IgD-negative memory B cell (primary cell): ENCODE results near the gene DYNLRB1. TPM values are rescaled to one million over a fixed set of nuclear protein-coding genes. Genes with fewer than 3 reads are reported as not detected.
"Not testable (repeated sequence)": the region's sequence is repeated elsewhere in the genome, so short reads cannot be mapped to it uniquely, and the experiment has no call there.

Source experiments
- H3K27ac Mint-ChIP-seq, 3 donors: one replicate each; pipeline ENCODE4 v1.8.0; 2020 to 2022; ENCODE audit warnings: mild to moderate bottlenecking in 3 of 3, mixed read lengths in 3 of 3, moderate library complexity in 1 of 3
- H3K27me3 Mint-ChIP-seq: one replicate; pipeline ENCODE4 v1.8.0; 2021; ENCODE audit warnings: mixed read lengths
- H3K36me3 Mint-ChIP-seq: one replicate; pipeline ENCODE4 v1.8.0; 2020; ENCODE audit warnings: mild to moderate bottlenecking, mixed read lengths
- H3K4me1 Mint-ChIP-seq, 3 donors: one replicate each; pipeline ENCODE4 v1.8.0; 2020 to 2022; ENCODE audit warnings: mixed read lengths in 3 of 3, mild to moderate bottlenecking in 1 of 3
- H3K4me3 Mint-ChIP-seq, 4 donors: one replicate each; pipeline ENCODE4 v1.8.0; 2020 to 2022; ENCODE audit warnings: mild to moderate bottlenecking in 4 of 4, mixed read lengths in 4 of 4, moderate library complexity in 3 of 4
- H3K9me3 Mint-ChIP-seq, 3 donors: one replicate each; pipeline ENCODE4 v1.8.0; 2020 to 2021; ENCODE audit warnings: mixed read lengths in 3 of 3, mild to moderate bottlenecking in 1 of 3
- polyA plus RNA-seq: library from polyadenylated mRNA; unstranded; fragments of 300-500 nt; fragmentation: Illumina TruSeq; gene quantifications from one replicate; pipeline ENCODE4 v1.2.3, GENCODE V29; 2021

Gene DYNLRB1
- polyA plus RNA-seq, 1 donor from 2014 or later: 333 TPM

- Mint-ChIP-seq H3K4me3 (no peak overlapping the region), H3K27ac (peak overlapping the region in 1 of 3 donors; percentile 63), H3K27me3 (no peaks in the 10 kb centered on the region), H3K9me3 (peaks cover 5 to 15% (median 7%) of the 10 kb centered on the region in 3 donors), H3K36me3 (peaks cover 32% of the 10 kb centered on the region), H3K4me1 (peaks cover 14 to 17% (median 15%) of the 10 kb centered on the region in 3 donors)
Measured at GRCh38 chr20:34495916-34496315, 20.3 kb upstream of the DYNLRB1 start.

- Mint-ChIP-seq H3K4me3 (peak overlapping the region in 1 of 4 donors; percentile 29), H3K9me3 (peaks cover 5 to 16% (median 7%) of the 10 kb centered on the region in 3 donors), H3K4me1 (peaks cover 14 to 17% (median 15%) of the 10 kb centered on the region in 3 donors), H3K36me3 (peaks cover 38% of the 10 kb centered on the region)
- not testable (repeated sequence) for H3K27ac Mint-ChIP-seq, H3K27me3 Mint-ChIP-seq
Measured at GRCh38 chr20:34497596-34497995, 18.6 kb upstream of the DYNLRB1 start.

GRCh38 chr20:34500823-34501222, 15.4 kb upstream of the DYNLRB1 start:
- Mint-ChIP-seq H3K27ac (no peak overlapping the region), H3K9me3 (peaks cover 5 to 16% (median 7%) of the 10 kb centered on the region in 3 donors), H3K4me1 (peaks cover 7 to 14% (median 11%) of the 10 kb centered on the region in 3 donors), H3K36me3 (peaks cover 35% of the 10 kb centered on the region), H3K4me3 (no peak overlapping the region), H3K27me3 (no peaks in the 10 kb centered on the region)

GRCh38 chr20:34506480-34506879, 9.7 kb upstream of the DYNLRB1 start:
- H3K27ac Mint-ChIP-seq: peak overlapping the region in 2 of 3 donors; percentile 53 to 67
- peaks cover 5% of the 10 kb centered on the region for H3K36me3 Mint-ChIP-seq
- peaks cover 0 to 4% (median 0%) of the 10 kb centered on the region in 3 donors for H3K4me1 Mint-ChIP-seq
- H3K9me3 Mint-ChIP-seq: no peaks in the 10 kb centered on the region
- no peaks in the 10 kb centered on the region for H3K27me3 Mint-ChIP-seq
- H3K4me3 Mint-ChIP-seq: no peak overlapping the region

- H3K27me3 Mint-ChIP-seq: no peaks in the 10 kb centered on the region
- H3K36me3 Mint-ChIP-seq: peaks cover 2% of the 10 kb centered on the region
- peak overlapping the region in 1 of 3 donors; percentile 82 for H3K27ac Mint-ChIP-seq
- H3K9me3 Mint-ChIP-seq: no peaks in the 10 kb centered on the region
- H3K4me1 Mint-ChIP-seq: peaks cover 1 to 10% (median 7%) of the 10 kb centered on the region in 3 donors
- H3K4me3 Mint-ChIP-seq: no peak overlapping the region
Measured at GRCh38 chr20:34507702-34508413, 8.4 kb upstream of the DYNLRB1 start.

- Mint-ChIP-seq H3K4me1 (peaks cover 14 to 23% (median 18%) of the 10 kb centered on the region in 3 donors), H3K4me3 (no peak overlapping the region), H3K27ac (peak overlapping the region in 1 of 3 donors; percentile 78), H3K27me3 (no peaks in the 10 kb centered on the region), H3K36me3 (no peaks in the 10 kb centered on the region), H3K9me3 (no peaks in the 10 kb centered on the region)
Measured at GRCh38 chr20:34510575-34510974, 5.6 kb upstream of the DYNLRB1 start.

- Mint-ChIP-seq H3K27me3 (no peaks in the 10 kb centered on the region), H3K9me3 (no peaks in the 10 kb centered on the region), H3K27ac (peak overlapping the region in 1 of 3 donors; percentile 53), H3K4me1 (peaks cover 20 to 23% (median 22%) of the 10 kb centered on the region in 3 donors), H3K36me3 (no peaks in the 10 kb centered on the region), H3K4me3 (peak overlapping the region in 1 of 4 donors; percentile 69)
Measured at GRCh38 chr20:34511891-34512265, 4.3 kb upstream of the DYNLRB1 start.

- Mint-ChIP-seq H3K4me1 (peaks cover 20 to 23% (median 22%) of the 10 kb centered on the region in 3 donors), H3K36me3 (no peaks in the 10 kb centered on the region), H3K4me3 (peak overlapping the region in 2 of 4 donors; percentile 52 to 69), H3K27ac (peak overlapping the region; percentile 53 to 89 (median 82)), H3K9me3 (no peaks in the 10 kb centered on the region), H3K27me3 (no peaks in the 10 kb centered on the region)
Measured at GRCh38 chr20:34512266-34512954, 3.8 kb upstream of the DYNLRB1 start.

- H3K4me3 Mint-ChIP-seq: peak overlapping the region in 3 of 4 donors; percentile 47 to 69 (median 61)
- peaks cover 24 to 26% (median 25%) of the 10 kb centered on the region in 3 donors for H3K4me1 Mint-ChIP-seq
- H3K27ac Mint-ChIP-seq: peak overlapping the region; percentile 53 to 89 (median 82)
- H3K27me3 Mint-ChIP-seq: no peaks in the 10 kb centered on the region
- no peaks in the 10 kb centered on the region for H3K36me3 Mint-ChIP-seq
- no peaks in the 10 kb centered on the region for H3K9me3 Mint-ChIP-seq
Measured at GRCh38 chr20:34512955-34513419, 3.2 kb upstream of the DYNLRB1 start.

- H3K4me3 Mint-ChIP-seq: peak overlapping the region in 3 of 4 donors; percentile 60 to 100 (median 99)
- H3K27me3 Mint-ChIP-seq, H3K9me3 Mint-ChIP-seq, H3K27ac Mint-ChIP-seq, H3K36me3 Mint-ChIP-seq: not testable (repeated sequence)
- peaks cover 30 to 34% (median 32%) of the 10 kb centered on the region in 3 donors for H3K4me1 Mint-ChIP-seq
Measured at GRCh38 chr20:34514034-34514433, 2.2 kb upstream of the DYNLRB1 start.

- H3K4me3 Mint-ChIP-seq: peak overlapping the region; percentile 98 to 100 (median 99)
- H3K9me3 Mint-ChIP-seq: no peaks in the 10 kb centered on the region
- H3K36me3 Mint-ChIP-seq: no peaks in the 10 kb centered on the region
- peak overlapping the region; percentile 95 to 99 (median 97) for H3K27ac Mint-ChIP-seq
- peaks cover 30 to 39% (median 32%) of the 10 kb centered on the region in 3 donors for H3K4me1 Mint-ChIP-seq
- no peaks in the 10 kb centered on the region for H3K27me3 Mint-ChIP-seq
Measured at GRCh38 chr20:34514897-34515483, 1.2 kb upstream of the DYNLRB1 start.

- Mint-ChIP-seq H3K4me1 (peaks cover 30 to 42% (median 32%) of the 10 kb centered on the region in 3 donors), H3K27ac (peak overlapping the region; percentile 95 to 99 (median 97)), H3K36me3 (no peaks in the 10 kb centered on the region), H3K9me3 (no peaks in the 10 kb centered on the region), H3K4me3 (peak overlapping the region; percentile 98 to 100 (median 99)), H3K27me3 (no peaks in the 10 kb centered on the region)
Measured at GRCh38 chr20:34515484-34516246, 557 bp upstream of the DYNLRB1 start.

GRCh38 chr20:34517114-34517505, 888 bp downstream of the DYNLRB1 start:
- Mint-ChIP-seq H3K27ac (peak overlapping the region; percentile 95 to 99 (median 97)), H3K9me3 (no peaks in the 10 kb centered on the region), H3K4me3 (peak overlapping the region; percentile 98 to 100 (median 99)), H3K27me3 (no peaks in the 10 kb centered on the region), H3K4me1 (peaks cover 33 to 48% (median 36%) of the 10 kb centered on the region in 3 donors), H3K36me3 (no peaks in the 10 kb centered on the region)

- H3K27ac Mint-ChIP-seq: peak overlapping the region in 1 of 3 donors; percentile 92
- H3K4me3 Mint-ChIP-seq: peak overlapping the region in 3 of 4 donors; percentile 3 to 89 (median 89)
- H3K36me3 Mint-ChIP-seq, H3K27me3 Mint-ChIP-seq, H3K9me3 Mint-ChIP-seq: not testable (repeated sequence)
- H3K4me1 Mint-ChIP-seq: peaks cover 23 to 47% (median 40%) of the 10 kb centered on the region in 3 donors
Measured at GRCh38 chr20:34518863-34519262, 2.6 kb downstream of the DYNLRB1 start.
